ENCODE results near the gene CDK6. TPM values are rescaled to one million over a fixed set of nuclear protein-coding genes. Genes with fewer than 3 reads are reported as not detected.
A peak's percentile ranks its signal among the peaks of the same experiment; 100 is the strongest.

Gene CDK6
- total and polyA plus RNA-seq, 5 experiments from 2014 or later, result 10.1 to 29.4 (median 12.9) TPM

- DNase-seq, result no peak
- Mint-ChIP-seq H3K36me3 (peaks cover 7 to 24% (median 23%) of the 10 kb centered on the region in 3 donors), H3K4me3 (no peak overlapping the region), H3K9me3 (peaks cover 7 to 27% (median 14%) of the 10 kb centered on the region in 9 donors), H3K27me3 (no peaks in the 10 kb centered on the region), H3K4me1 (peaks cover 15 to 53% (median 43%) of the 10 kb centered on the region in 4 donors), H3K27ac (no peak overlapping the region)
- ATAC-seq, result no peak
- POLR2A ChIA-PET, result no interaction called here
Measured at GRCh38 chr7:92817398-92817797, 19.0 kb downstream of the CDK6 start.

GRCh38 chr7:92815412-92815811, 21.0 kb downstream of the CDK6 start:
- peaks cover 15 to 62% (median 45%) of the 10 kb centered on the region in 4 donors for H3K4me1 Mint-ChIP-seq
- DNase-seq (no peak), ATAC-seq (no peak)
- peak overlapping the region in 3 of 10 donors; percentile 21 to 53 (median 25) for H3K27ac Mint-ChIP-seq
- H3K9me3 Mint-ChIP-seq, result peaks cover 7 to 27% (median 14%) of the 10 kb centered on the region in 9 donors
- H3K36me3 Mint-ChIP-seq, result peaks cover 7 to 24% (median 23%) of the 10 kb centered on the region in 3 donors
- POLR2A ChIA-PET, result no interaction called here
- no peak overlapping the region for H3K4me3 Mint-ChIP-seq
- no peaks in the 10 kb centered on the region for H3K27me3 Mint-ChIP-seq

- Mint-ChIP-seq H3K36me3 (peaks cover 5 to 10% (median 9%) of the 10 kb centered on the region in 3 donors), H3K27me3 (no peaks in the 10 kb centered on the region), H3K9me3 (peaks cover 0 to 15% (median 6%) of the 10 kb centered on the region in 9 donors), H3K4me3 (peak overlapping the region; percentile 7 to 74 (median 62)), H3K4me1 (peaks cover 17 to 61% (median 43%) of the 10 kb centered on the region in 4 donors), H3K27ac (peak overlapping the region in 9 of 10 donors; percentile 41 to 84 (median 66))
- ATAC-seq (peak; percentile 81 to 86), DNase-seq (peak in 3 of 10 donors; percentile 41 to 57 (median 51))
- POLR2A ChIA-PET, result interaction anchor here (0.7 kb wide), 1 partner anchor 18 kb away, joined by 6 read pairs; no protein-coding TSS in a partner anchor
Measured at GRCh38 chr7:92813390-92814024, 22.9 kb downstream of the CDK6 start.

- Mint-ChIP-seq H3K9me3 (peaks cover 0 to 9% (median 6%) of the 10 kb centered on the region in 9 donors), H3K36me3 (peaks cover 8 to 9% (median 9%) of the 10 kb centered on the region in 3 donors), H3K4me3 (no peak overlapping the region), H3K4me1 (peaks cover 17 to 61% (median 43%) of the 10 kb centered on the region in 4 donors), H3K27me3 (no peaks in the 10 kb centered on the region), H3K27ac (no peak overlapping the region)
- POLR2A ChIA-PET, result interaction anchor here (1.1 kb wide), 1 partner anchor 23 kb away, joined by 3 read pairs; no protein-coding TSS in a partner anchor
- ATAC-seq, result no peak
- DNase-seq, result no peak
Measured at GRCh38 chr7:92811158-92811557, 25.2 kb downstream of the CDK6 start.

- Mint-ChIP-seq H3K4me3 (peak overlapping the region in 8 of 10 donors; percentile 24 to 77 (median 61)), H3K4me1 (peaks cover 10 to 55% (median 33%) of the 10 kb centered on the region in 4 donors), H3K36me3 (peaks cover 0 to 4% (median 2%) of the 10 kb centered on the region in 3 donors), H3K9me3 (no peaks in the 10 kb centered on the region), H3K27ac (peak overlapping the region in 5 of 10 donors; percentile 25 to 89 (median 69)), H3K27me3 (no peaks in the 10 kb centered on the region)
- POLR2A ChIA-PET, result no interaction called here
- DNase-seq, result peak in 7 of 10 donors; percentile 12 to 41 (median 20)
- peak; percentile 34 to 41 for ATAC-seq
Measured at GRCh38 chr7:92809760-92810573, 26.4 kb downstream of the CDK6 start.

GRCh38 chr7:92809397-92809759, 27.0 kb downstream of the CDK6 start:
- POLR2A ChIA-PET, result no interaction called here
- DNase-seq, result no peak
- H3K4me1 Mint-ChIP-seq, result peaks cover 10 to 54% (median 32%) of the 10 kb centered on the region in 4 donors
- peaks cover 0 to 4% (median 2%) of the 10 kb centered on the region in 3 donors for H3K36me3 Mint-ChIP-seq
- H3K9me3 Mint-ChIP-seq, result no peaks in the 10 kb centered on the region
- no peaks in the 10 kb centered on the region for H3K27me3 Mint-ChIP-seq
- H3K27ac Mint-ChIP-seq, result peak overlapping the region in 5 of 10 donors; percentile 14 to 89 (median 69)
- ATAC-seq, result no peak
- H3K4me3 Mint-ChIP-seq, result peak overlapping the region in 6 of 10 donors; percentile 4 to 68 (median 14)

GRCh38 chr7:92808635-92809034, 27.7 kb downstream of the CDK6 start:
- no peak overlapping the region for H3K27ac Mint-ChIP-seq
- no peaks in the 10 kb centered on the region for H3K27me3 Mint-ChIP-seq
- no peak for DNase-seq
- no peak for ATAC-seq
- H3K9me3 Mint-ChIP-seq, result no peaks in the 10 kb centered on the region
- no peak overlapping the region for H3K4me3 Mint-ChIP-seq
- POLR2A ChIA-PET, result no interaction called here
- peaks cover 6 to 51% (median 25%) of the 10 kb centered on the region in 4 donors for H3K4me1 Mint-ChIP-seq
- peaks cover 0 to 5% (median 2%) of the 10 kb centered on the region in 3 donors for H3K36me3 Mint-ChIP-seq

- no peak for ATAC-seq
- H3K27ac Mint-ChIP-seq, result no peak overlapping the region
Measured at GRCh38 chr7:92808006-92808405, 28.4 kb downstream of the CDK6 start.

GRCh38 chr7:92806496-92806895, 29.9 kb downstream of the CDK6 start:
- POLR2A ChIA-PET, result no interaction called here
- Mint-ChIP-seq H3K36me3 (peaks cover 2 to 9% (median 5%) of the 10 kb centered on the region in 3 donors), H3K4me1 (peaks cover 8 to 47% (median 17%) of the 10 kb centered on the region in 4 donors), H3K27ac (no peak overlapping the region), H3K27me3 (no peaks in the 10 kb centered on the region), H3K9me3 (no peaks in the 10 kb centered on the region), H3K4me3 (no peak overlapping the region)
- DNase-seq, result no peak
- ATAC-seq, result no peak

More at GRCh38 chr7:92808006-92808405, 28.4 kb downstream of the CDK6 start:
- Mint-ChIP-seq H3K4me1 (peaks cover 8 to 51% (median 21%) of the 10 kb centered on the region in 4 donors), H3K9me3 (no peaks in the 10 kb centered on the region), H3K4me3 (no peak overlapping the region), H3K36me3 (peaks cover 2 to 9% (median 5%) of the 10 kb centered on the region in 3 donors), H3K27me3 (no peaks in the 10 kb centered on the region)
- POLR2A ChIA-PET, result no interaction called here
- no peak for DNase-seq

- DNase-seq (no peak), ATAC-seq (no peak)
- peaks cover 0 to 23% (median 5%) of the 10 kb centered on the region in 4 donors for H3K4me1 Mint-ChIP-seq
- H3K27me3 Mint-ChIP-seq, result no peaks in the 10 kb centered on the region
- H3K9me3 Mint-ChIP-seq, result no peaks in the 10 kb centered on the region
- H3K4me3 Mint-ChIP-seq, result no peak overlapping the region
- POLR2A ChIA-PET, result no interaction called here
- H3K36me3 Mint-ChIP-seq, result peaks cover 2 to 9% (median 5%) of the 10 kb centered on the region in 3 donors
- H3K27ac Mint-ChIP-seq, result no peak overlapping the region
Measured at GRCh38 chr7:92802406-92802805, 34.0 kb downstream of the CDK6 start.

GRCh38 chr7:92799446-92800211, 36.7 kb downstream of the CDK6 start:
- DNase-seq, result no peak
- peaks cover 0 to 5% (median 5%) of the 10 kb centered on the region in 3 donors for H3K36me3 Mint-ChIP-seq
- no peaks in the 10 kb centered on the region for H3K9me3 Mint-ChIP-seq
- no peak overlapping the region for H3K4me3 Mint-ChIP-seq
- H3K27me3 Mint-ChIP-seq, result no peaks in the 10 kb centered on the region
- H3K27ac Mint-ChIP-seq, result no peak overlapping the region
- ATAC-seq, result no peak
- POLR2A ChIA-PET, result no interaction called here
- H3K4me1 Mint-ChIP-seq, result peaks cover 4 to 29% (median 5%) of the 10 kb centered on the region in 4 donors

GRCh38 chr7:92798517-92799249, 37.7 kb downstream of the CDK6 start:
- peaks cover 5 to 32% (median 7%) of the 10 kb centered on the region in 4 donors for H3K4me1 Mint-ChIP-seq

More at GRCh38 chr7:92798517-92799249, 37.7 kb downstream of the CDK6 start:
- POLR2A ChIA-PET, result no interaction called here
- Mint-ChIP-seq H3K27me3 (no peaks in the 10 kb centered on the region), H3K27ac (no peak overlapping the region), H3K9me3 (no peaks in the 10 kb centered on the region), H3K36me3 (peaks cover 2 to 5% (median 5%) of the 10 kb centered on the region in 3 donors), H3K4me3 (no peak overlapping the region)
- no peak for DNase-seq
- ATAC-seq, result no peak

All from naive thymus-derived CD8-positive, alpha-beta T cell (primary cell).